Endothelial cell of coronary artery (primary cell): Measurements from ENCODE around the gene ZBTB21. TPM values are rescaled to one million over a fixed set of nuclear protein-coding genes. Genes with fewer than 3 reads are reported as not detected.

Source experiments
- total RNA-seq: library from RNA; depleted of rRNA; stranded (reverse); fragments of >200 nt; gene quantifications from 2 replicates; pipeline ENCODE4 v1.2.3, GENCODE V29; 2014

The ZBTB21 gene
- total RNA-seq, result 3.0 and 5.6 TPM in 2 replicates

DNA sequence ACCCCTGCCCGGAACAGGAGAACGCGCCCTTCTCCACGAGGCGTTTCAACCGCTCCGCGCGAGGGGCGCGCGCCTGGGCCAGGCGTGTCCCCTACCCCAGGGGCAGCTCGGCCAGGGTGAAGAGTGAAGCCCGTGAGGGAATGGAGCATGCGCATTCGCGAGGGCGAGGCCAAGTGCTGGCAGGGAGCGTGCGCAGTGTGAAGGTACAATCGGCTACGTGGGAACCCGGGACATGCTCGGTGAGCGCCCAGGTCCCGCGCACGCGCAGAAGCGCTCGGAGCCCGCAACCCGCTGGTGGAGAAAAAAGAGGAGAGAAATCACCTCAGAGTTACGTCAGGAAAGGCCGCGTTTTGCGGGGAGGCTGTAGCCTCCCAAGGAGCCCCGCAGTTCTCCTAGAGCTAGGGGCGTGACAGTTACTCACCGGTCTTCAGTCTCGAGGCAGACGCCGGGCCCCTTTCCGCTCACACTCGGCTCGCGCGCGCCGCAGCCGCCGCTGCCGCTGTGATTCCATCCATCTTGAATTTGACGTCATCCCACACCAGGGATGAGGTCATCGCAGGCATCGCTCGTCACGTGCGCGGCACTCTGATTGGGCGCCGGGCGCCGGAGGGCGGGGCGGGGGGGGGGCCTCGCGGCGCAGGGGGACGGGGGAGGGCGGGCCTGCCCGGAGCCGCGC is at the start of gene ZBTB21:
Gene ZBTB21 (minus strand): TSS at position 530 of the 676 bp plus-strand sequence. CDS start 16,265 bp downstream, outside the sequence.

GRCh38 chr21:41953831-41954653 is 56.1 kb downstream of the ZBTB21 start, which contains the start of gene C2CD2:
TSS of gene C2CD2 (minus strand) at chr21:41954018. CDS start at chr21:41953648, 370 bp downstream.

Other genes with a start within 250 kb of the ZBTB21 start
- gene RIPK4, start 243.3 kb downstream of the ZBTB21 start, total RNA-seq, result 10.0 TPM in 1 of 2 replicates, not detected in the other
- gene PRDM15, start 131.0 kb downstream of the ZBTB21 start, total RNA-seq, result 5.6 and 7.7 TPM in 2 replicates
- 21.5 and 45.4 TPM in 2 replicates for gene C2CD2, start 56.3 kb downstream of the ZBTB21 start, total RNA-seq
- gene UMODL1, start 61.0 kb upstream of the ZBTB21 start, total RNA-seq, result not detected in 2 replicates
- gene ABCG1, start 208.8 kb upstream of the ZBTB21 start, total RNA-seq, result 41.6 and 50.8 TPM in 2 replicates